Thyroid gland (tissue), 4 donors: ENCODE data around the gene SLX4.

Experiments used
- POLR2A ChIP-seq, 2 donors: fragments of 450-650 bp; IDR thresholded peaks; one replicate each; pipeline ENCODE4 v1.6.1; 2017; ENCODE audit warnings: antibody characterized with exemption in 2 of 2, mild to moderate bottlenecking in 2 of 2, moderate library complexity in 1 of 2
- TF ChIP-seq, protein P1 (sequence below), 6 experiments: fragments of 200-600 bp in 3 of 6; fragments of 450-650 bp in 3 of 6; sonication (generic) in 3 of 6; IDR thresholded peaks; one replicate each; pipeline ENCODE4 v1.5.1; 2016 to 2019; ENCODE audit warnings: antibody characterized with exemption in 6 of 6, mild to moderate bottlenecking in 2 of 6, inconsistent platforms in 1 of 6, moderate library complexity in 1 of 6

DNA sequence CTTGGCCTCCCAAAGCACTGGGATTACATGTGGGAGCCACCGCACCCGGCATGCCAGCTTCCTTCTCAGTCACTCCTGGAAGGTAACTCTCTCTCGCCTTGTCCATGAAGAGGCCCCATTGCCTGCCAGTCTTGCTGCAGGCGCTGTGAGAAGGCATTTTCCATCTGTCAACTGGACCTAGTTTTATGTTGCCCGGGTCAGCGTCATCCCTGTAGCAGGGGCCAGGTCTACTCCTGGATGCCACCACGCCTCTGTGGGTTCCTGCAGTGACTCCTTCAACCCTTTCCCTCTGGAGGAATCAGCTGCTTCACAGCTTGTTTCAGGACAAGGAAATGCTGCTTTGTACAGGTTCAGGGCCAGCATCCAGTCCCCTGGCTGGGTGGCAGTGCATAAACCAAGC lies 31.6 kb downstream of the SLX4 start:
- TF ChIP-seq, protein P1, sequence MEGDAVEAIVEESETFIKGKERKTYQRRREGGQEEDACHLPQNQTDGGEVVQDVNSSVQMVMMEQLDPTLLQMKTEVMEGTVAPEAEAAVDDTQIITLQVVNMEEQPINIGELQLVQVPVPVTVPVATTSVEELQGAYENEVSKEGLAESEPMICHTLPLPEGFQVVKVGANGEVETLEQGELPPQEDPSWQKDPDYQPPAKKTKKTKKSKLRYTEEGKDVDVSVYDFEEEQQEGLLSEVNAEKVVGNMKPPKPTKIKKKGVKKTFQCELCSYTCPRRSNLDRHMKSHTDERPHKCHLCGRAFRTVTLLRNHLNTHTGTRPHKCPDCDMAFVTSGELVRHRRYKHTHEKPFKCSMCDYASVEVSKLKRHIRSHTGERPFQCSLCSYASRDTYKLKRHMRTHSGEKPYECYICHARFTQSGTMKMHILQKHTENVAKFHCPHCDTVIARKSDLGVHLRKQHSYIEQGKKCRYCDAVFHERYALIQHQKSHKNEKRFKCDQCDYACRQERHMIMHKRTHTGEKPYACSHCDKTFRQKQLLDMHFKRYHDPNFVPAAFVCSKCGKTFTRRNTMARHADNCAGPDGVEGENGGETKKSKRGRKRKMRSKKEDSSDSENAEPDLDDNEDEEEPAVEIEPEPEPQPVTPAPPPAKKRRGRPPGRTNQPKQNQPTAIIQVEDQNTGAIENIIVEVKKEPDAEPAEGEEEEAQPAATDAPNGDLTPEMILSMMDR (IDR thresholded peaks at IDR 0.05), result no peak
- TF ChIP-seq POLR2A (IDR thresholded peaks at IDR 0.05), result no peak
